Astrocyte of the hippocampus (primary cell): Measurements from ENCODE around the gene SUCLG2.

Source experiments
- DNase-seq: peaks from one replicate; pipeline ENCODE4 v3.0.0; 2011; ENCODE audit warnings: low read depth, low spot score

The SUCLG2 gene

DNA sequence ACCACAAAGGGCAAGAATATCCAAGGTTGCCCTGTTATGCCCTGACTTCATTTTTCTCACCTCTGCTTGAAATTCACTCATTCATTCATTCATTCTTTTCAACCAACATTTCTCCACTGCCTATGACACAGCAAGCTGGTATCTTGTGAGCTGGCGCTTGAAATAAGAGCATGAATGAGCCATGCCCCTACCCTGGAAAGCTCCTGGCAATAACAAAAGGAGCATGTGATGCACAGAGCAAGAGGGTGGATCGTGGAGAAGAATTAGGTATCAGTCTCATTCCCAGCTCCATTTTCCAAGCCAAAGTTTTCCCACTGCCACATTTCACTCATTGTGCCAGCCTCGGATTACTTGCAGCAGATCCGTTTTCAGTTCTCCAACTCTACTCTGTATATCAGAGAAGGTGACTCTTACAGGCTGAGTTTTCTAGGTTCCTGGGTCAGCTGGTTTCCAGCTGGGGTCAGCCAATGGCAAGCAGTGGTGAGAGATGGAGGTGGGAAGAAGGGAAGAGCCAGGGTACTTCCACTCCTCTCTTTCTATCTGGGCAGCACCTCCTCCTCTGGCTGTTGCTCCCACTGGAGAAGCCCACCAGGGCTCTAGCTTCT, 144.8 kb downstream of the SUCLG2 start:
- DNase-seq = peak; percentile 47

DNA sequence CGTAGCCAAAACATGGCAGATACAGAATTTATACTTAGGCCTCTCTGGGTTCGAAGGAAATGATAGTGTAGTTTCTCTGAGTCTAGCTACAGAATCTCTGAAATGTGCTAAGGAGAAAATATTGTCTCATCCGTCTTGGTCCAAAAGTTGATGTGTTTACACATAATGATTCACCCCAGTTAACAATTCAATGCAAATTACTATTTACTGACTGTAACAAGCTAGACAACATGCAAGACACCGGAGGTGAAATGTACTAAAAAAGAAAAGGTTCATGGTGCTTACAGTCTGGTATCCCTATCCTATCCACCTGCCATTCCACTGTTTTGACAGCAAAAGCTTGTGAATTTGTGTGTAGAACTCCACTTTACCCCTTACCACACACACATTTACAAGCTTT, 146.8 kb downstream of the SUCLG2 start:
- DNase-seq = no peak

DNA sequence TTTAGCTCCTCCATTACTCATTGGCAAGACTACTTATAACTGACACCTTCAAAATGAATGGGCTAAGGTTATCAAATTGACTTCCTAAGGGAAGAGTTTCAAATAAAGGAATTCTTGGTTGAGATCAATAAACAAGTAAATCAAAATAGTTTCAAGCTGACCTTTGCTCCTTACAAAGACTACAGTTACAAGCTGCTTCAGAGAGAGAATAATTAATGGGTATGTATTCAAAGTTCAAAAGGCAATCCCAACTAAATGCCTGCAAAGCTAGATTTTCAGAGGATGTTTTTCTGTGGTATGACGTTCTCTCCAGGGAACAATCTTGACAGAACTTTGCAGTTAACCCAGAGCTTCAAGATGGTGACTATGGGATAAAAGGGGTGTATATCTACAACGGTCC, 153.7 kb downstream of the SUCLG2 start:
- no peak for DNase-seq

DNA sequence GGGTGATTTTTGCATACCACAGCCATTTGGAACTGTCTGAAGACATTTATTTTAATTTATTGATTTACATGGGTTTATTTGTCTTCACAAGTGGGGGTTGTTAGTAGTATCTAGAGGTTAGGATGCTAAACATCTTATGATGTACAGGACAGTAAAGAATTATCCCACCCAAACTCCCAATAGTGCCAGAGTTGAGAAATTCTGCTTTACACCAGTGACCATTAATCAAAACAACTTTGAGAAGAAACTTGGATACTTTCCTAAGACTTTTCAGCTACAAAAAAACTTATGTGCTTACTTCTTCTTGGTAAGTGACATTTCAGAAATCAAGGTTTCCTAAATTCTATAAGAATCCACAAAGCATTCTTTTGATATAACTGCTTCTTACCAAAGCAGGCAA, 156.7 kb downstream of the SUCLG2 start:
- no peak for DNase-seq

DNA sequence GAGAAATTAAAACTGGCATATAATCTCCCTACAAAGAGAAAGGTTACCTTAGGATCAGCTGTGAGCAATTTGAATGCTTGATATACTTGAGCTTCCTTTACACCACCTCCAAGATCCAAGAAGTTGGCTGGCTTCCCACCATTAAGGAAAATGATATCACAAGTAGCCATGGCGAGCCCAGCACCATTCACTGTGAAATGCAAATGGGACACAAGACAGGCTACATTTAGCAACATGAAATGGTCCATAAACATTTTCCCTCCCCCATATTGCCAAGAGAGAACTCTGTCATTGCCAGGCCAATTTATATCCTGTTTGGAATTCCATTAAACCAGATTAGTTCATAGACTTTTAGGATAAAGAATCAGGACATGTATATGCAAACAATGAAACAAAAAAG, 158.7 kb downstream of the SUCLG2 start:
- DNase-seq = no peak

DNA sequence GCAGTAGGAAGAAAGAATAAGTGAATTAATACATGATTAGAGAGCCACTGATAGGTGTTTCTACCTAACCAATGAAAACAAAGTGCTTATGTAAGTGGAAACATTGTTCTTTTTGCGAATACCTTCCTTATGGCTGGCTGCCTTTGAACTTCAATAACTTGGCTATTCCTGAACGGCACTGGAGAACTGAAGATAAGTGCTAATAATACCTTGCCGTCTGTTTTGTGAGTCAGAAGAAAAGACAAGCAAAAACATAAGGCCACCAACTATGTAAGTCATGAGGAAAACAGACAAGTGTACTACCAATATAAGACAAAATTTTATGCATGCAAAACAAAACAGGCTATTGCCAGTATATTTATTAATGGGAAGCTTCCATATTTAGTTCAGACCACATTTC, 160.6 kb downstream of the SUCLG2 start:
- no peak for DNase-seq

DNA sequence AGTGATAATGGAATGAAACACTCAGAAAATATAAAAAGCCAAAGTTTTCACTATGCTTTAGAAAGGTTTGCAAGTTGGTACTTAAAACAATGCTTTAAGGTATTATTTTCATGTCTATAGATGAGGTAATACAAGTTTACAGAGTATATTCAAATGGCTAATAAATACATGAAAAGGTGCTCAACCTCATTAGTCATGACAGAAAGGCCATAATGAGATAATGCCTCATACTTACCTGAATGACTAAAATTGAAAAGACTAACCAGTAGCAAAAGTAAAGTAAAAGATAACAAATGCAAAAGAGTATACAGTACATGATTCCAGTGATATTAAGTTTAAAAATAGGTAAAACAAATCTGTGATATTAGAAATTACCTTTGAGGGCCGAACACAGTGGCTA, 163.8 kb downstream of the SUCLG2 start:
- no peak for DNase-seq

DNA sequence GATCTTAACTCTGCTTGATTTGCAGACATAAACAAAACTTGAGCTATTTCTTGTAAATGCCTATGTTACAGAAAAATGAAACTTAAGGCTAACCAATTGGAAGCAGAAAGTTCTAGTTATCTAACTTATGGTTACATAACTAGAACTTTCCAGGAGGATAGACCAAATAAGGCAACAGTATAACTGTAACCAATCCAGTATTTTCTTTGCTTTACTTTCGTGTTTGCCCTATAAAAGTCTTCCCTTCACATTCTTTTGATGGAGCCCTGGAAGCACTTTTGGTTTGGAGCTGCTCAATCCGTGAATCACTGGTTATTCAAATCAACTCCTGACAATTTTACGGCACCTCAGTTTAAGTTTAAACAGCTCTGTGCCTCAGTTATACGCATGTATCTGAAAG, 164.6 kb downstream of the SUCLG2 start:
- peak; percentile 28 for DNase-seq

DNA sequence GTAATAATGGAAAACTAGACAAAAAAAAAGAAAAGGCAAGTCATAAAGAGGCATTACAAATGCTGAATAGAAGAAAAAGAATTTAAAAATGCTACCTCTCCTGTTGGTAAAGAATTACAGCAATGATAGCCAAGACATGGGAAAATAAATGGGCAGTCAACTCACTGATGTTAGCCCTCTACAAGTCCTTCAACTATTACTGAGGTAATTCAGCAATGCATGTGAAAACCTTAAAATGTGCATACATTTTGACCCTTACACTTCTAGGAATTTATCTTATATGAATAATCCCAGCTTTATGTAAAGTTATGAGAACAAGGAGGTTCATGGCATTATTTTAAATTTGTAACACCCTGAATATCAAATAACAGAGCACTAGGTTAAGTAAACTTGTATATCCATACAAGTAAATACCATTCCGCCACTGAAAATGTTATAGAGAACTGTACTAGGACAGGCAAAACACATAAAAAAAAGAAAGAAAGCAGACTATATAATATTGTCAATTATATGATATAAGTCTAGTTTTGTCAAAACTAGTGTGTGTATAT, 166.8 kb downstream of the SUCLG2 start:
- no peak for DNase-seq

DNA sequence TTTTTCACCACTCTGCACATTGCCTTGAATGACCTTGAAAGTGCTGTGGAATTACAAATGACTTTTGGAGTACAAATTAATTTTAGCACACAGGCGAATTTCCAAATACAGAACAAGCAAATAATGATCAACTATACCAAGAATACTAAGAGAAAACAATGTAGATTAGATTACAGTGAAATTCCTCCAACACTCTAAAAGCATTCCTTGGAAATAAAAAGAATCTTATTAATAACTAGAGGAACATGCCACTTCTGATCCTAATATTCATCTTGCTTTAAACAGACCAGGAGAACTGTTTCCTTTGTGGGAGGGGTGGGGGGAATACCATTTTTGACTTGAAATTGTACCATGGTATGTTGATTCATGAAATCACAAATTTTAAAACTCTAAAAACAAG, 167.5 kb downstream of the SUCLG2 start:
- no peak for DNase-seq

DNA sequence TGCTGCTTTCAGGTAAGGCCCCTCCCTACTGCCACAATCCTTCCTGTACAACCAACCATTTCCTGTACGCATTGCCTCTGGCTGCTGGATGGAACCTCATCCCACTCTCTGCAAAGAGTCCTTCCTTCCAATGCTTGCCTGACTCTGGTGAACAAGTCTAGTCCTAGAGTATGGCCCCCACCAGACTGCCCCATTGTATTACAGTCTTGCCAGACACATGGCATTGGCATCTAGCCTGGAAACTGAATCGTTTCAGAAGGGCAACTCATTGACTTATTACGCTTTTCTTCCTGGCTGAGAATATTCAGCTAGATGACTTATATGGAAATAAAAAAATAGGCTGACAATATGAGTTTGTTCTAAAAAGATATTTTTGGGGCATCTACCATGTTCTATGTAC, 170.3 kb downstream of the SUCLG2 start:
- DNase-seq = no peak

DNA sequence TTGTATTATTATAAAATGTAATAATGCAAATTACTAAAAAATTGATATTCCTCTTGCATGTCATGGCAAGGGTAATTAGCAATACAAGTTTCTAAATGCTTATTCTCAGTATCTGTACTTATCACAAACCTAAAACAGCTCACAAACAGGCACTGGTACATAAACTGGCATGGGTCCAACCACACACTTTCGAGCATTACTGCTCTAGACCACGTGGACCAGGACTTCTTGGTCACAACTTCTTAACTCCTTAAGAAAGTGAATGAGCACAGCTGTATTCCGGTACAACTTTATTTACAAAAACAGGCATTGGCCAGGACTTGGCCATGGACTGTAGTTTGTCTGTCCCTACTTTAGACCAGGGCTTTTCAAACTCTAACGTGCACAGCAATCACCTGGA, 173.3 kb downstream of the SUCLG2 start:
- no peak for DNase-seq

DNA sequence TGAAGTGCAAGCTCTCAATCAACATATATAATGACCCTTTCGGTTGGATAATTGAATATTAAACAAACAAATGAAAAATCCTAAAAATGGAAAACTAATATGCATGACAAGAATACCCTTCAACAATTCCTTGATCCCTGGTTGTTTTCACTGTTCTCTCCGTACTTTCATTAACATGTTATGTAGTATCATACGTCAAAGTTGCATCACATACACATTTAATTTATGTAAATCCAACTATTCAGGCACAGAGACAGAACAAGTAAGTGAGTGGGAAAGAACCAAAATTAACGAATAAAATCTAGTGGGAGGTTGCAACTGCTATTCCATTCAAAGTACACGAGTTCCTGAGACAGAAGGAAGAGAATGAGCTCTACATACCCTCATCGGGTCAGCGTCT, 176.0 kb downstream of the SUCLG2 start:
- no peak for DNase-seq

DNA sequence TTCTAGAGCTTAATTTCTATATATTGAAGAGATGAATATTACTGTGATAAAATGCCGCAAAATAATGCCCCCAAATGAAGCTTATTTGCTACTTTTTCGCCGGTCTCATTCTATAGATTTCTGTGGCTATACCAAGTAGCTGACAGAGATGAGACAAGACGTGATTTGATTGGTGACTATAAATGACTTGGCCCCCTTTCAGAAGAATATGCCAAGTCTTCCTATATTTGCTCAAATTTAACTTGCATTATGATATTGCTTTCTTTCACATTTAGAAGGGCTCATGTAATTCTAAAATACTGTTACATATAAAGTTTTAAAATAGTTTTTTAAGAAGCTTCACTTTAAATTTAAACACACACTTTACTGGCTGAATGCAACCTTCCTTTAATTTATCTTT, 180.1 kb downstream of the SUCLG2 start:
- DNase-seq = no peak

DNA sequence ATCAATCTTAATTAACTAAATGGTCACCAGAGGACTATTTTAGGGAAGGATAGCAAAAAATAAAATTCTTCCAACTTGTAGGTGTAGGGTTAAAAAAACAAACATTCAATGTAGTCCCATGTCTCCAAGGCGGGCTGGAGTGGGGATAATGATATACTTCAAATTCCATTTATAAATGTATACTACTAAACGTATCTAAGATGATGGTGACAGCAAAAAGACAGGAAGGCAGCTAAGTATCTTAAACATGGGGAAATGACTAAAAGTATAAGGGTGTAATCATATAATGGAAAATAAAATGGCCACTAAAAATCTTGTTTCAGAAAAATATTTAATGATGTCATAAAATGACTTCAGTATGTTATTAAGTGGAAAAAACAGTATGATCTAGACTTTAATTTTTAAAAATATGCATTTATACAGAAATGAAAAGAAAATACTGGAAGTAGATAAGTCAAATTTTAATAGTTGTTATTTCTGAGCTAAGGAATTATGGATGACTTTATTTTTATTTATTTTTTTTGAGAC, 181.7 kb downstream of the SUCLG2 start:
- no peak for DNase-seq

DNA sequence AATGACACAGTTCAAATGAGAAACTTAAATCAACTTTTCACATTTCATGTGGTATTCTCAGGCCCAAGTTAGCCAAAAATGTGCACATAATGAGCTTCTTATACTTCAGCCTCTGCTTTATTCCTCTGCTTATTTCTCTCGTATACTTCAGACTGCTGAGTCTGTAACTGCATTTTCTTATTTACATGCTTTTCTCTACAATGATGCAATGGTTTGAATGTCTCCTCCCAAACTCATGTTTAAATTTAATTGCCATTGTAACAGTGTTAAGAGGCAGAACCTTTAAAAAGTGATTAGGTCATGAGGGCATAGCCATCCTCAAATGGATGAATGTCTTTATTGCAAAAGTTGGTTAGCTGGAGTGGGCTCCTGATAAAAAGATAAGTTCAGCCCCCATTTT, 184.2 kb downstream of the SUCLG2 start:
- no peak for DNase-seq

DNA sequence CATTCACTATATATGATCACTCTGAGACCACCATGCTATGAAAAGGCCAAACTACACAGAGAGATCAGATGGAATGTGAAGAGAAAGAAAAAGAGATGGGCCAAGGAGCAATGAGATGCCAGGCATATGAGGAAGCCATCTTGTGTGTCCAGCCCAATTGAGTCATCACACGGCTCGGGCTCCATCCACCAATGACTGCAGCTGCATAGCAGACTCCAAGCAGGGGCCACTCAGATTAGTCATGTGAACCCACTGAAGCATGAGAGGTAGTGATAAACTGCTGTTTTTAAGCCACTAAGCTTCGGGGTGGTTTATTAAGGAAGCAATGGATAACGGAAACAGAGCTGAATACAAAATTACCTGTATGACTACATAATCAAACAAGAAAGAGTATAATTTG, 185.9 kb downstream of the SUCLG2 start:
- DNase-seq = peak; percentile 43

DNA sequence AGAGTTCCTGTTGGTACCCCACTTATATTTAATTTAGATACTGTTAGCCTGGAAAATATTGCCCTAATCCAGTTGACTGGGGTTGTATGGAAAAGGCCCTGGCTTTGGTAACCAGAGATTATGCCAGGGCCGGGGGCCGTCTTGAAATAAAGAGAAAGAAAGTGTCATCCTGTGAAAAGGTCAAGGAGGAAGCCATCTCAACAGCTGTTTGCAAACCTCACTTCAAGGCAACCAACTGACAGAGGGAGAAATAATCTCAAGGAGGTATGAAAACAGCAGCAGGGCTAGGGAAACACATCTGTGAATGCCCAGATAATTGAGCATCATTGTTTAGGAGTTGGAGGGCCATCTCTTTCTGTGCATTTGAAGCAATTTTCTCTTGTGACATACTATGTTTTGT, 190.8 kb downstream of the SUCLG2 start:
- DNase-seq = no peak

DNA sequence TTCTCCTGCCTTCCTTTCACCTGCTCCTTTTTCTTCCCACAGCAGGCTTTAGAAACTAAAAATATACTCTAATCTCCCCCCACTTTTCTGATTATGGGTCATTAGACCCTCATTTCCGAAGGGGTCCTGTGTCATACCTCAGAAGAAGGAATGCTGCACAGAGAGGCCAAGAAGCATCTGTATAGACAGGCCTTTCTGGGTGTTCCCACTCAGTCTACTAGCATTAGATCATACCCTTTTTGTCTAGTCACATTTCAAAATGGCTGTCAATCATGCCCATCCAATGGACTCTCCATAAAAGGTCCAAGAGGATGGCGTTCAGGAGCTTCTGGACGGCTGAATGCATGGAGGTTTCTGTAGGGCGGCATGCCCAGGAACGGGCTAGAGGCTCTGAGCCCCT, 192.2 kb downstream of the SUCLG2 start:
- DNase-seq = no peak

DNA sequence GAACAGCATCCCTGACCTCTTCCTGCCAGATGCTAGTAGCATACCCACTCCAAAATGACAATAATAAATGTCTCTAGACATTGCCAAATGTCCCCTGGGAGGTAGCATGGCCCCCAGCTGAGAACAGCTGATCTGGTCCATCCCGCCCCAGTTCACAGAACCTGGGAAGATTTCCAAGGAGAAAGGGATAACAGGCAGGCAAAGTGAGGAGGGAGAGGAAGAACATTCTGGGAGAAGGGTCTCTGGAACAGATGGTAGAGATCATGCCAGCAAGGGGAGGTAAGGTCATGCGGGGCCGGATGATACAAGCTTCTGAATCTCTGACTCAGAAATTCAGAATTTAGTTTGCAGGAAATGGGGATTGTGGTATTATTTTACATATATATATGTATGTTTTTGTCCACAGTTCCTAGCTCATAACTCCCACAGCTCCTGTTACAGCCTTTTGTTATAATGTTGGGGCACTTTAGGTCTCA, 192.7 kb downstream of the SUCLG2 start:
- no peak for DNase-seq

DNA sequence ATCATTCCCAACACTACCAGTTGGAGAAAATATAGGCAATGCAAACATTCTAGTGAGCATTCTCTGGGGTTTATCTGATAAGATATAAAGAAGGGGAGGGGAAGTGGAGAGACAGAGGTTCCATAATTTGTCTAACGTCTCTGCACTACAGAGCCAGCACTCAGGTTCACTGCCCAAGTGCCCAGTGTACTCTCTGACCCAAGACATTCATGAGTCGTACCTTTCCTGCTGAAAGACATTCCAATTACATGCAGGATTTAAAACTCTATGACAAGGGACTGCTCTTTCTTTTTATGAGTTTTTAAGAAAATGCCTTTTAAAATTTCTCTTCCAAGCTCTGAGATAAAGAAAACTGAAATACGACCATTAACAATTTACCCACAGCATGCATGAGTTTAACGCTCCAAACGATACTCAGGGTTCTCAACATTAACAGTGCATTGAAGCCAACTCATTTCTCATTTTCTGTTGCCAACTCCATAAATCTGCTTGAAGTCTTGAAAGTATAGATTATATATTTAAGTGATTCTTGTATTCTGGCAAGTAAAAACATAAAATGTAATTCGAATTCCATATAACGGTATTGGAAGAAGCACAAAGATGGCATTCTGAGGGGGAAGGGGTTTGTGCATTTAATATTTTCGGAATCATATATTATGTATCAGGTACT, 193.4 kb downstream of the SUCLG2 start:
- DNase-seq = no peak

DNA sequence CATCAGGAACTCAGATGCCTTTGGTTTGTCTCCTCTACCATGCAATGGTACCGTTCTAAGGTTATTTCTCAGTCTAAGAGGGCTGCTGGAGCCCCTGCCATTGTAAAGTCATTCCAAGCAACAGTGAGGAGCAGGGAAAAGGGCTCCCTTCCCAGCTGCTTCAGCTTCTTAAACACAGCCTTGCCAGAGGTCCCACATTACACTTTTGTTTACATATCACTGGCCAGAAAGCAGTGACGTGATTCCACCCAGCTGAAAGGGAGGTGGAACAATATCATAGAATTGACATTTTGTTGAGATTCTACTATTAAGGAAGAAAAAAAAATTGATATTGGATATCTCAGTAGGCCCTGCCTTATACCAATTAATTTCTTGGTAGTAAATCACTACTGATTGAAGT, 194.6 kb downstream of the SUCLG2 start:
- no peak for DNase-seq

DNA sequence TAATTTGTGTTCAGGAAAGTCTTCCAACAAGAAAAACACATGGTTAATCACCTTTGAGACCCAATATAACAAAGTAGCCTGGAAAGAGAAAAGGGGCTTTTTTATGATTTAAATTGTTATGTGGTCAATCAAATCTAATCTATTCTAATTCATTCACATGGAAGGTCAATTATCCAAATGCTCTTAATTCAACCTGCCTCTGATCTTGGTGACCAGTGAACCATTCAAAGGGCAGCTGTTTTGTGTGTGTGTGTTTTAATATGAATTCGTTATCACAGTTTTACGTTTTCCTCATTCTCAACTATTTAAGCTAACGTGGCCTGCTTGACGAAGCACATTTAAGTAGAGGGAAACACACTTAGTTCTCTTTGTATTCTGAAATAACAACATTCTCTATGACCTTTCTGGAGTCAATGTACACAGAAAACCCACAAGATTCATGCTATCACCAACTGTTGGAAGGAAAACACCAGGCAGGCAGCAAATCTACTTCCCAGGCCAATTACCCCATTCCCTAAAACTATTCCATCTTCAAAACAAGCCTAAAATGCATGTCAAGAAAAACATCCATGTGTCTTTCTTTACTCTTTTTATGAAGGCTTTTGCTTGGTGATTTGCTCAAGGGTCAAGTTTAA, 195.4 kb downstream of the SUCLG2 start:
- peak; percentile 31 for DNase-seq
